HG02981 (cell line): ENCODE results near the gene P4HA3.

Experiments used
- ATAC-seq: cut with Tn5 transposase; IDR thresholded peaks from one replicate; pipeline ENCODE4 v1.9.1; 2021; ENCODE audit warnings: mild to moderate bottlenecking, moderate library complexity; ENCODE audit not compliant: unreplicated experiment

P4HA3 gene

GRCh38 chr11:74318241-74318932, 6.9 kb upstream of the P4HA3 start:
- ATAC-seq = no peak

GRCh38 chr11:74316772-74317505, 5.5 kb upstream of the P4HA3 start:
- ATAC-seq = no peak

DNA sequence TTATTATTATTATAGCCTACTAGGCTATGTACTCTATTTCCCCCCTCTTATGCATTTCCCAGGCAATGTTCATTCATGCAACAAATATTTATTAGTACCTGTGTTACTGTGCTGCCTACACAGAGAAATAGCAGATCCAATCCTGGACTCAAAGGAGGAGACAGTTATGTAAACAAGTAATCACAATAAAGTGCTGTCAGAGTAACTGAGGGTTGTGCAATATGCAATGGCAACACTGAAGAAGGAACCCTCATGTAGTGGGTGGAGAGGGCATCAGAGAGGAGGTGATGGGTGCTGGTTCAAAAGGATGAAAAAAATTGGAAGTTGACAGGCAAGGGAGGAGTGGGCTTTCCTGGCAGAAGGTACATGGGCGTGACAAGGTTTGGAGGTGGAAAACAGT, 886 bp upstream of the P4HA3 start:
- no peak for ATAC-seq

DNA sequence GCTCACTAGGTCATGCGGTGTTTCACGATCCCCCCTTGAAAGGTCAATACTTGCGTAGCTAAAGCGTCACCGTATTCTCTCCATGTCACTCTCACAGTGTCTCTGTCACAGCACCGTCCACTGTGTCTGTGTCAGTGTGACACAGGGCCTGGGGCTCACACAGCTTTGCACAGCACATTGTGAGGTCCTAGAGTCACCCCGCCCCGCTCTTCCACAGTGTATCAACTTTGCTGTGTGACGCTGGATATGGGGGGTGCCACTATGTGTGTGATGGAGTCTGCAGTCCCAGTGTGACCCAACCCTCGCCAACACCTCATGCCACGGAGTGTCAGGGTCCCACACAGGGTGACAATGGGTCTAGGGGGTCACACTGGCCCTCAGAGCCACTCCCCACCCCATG, 583 bp downstream of the P4HA3 start:
- no peak for ATAC-seq

- ATAC-seq = no peak
Measured at GRCh38 chr11:74307434-74307833, 4.0 kb downstream of the P4HA3 start.

GRCh38 chr11:74306435-74307175, 4.8 kb downstream of the P4HA3 start:
- no peak for ATAC-seq

- no peak for ATAC-seq
Measured at GRCh38 chr11:74299015-74299414, 12.4 kb downstream of the P4HA3 start.

DNA sequence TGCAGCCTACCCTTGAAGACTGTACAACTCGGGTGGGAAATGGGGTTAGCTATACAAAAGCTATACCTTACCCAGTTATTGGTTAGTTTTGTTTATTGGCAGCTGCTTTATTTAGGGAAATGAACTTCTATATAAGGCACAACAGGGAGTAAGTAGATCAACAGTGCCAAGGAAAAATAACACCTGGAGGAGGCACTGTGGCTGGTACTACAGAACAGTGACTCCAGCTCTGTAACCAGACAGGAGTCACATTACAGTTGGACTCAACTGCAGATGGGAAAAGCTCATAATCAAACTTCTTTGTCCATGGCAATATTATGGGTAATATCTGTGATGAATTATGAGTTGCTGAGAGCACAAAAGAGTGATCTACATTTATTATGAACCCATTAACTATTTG, 14.0 kb downstream of the P4HA3 start:
- ATAC-seq = no peak

GRCh38 chr11:74288911-74289310, 22.5 kb downstream of the P4HA3 start:
- no peak for ATAC-seq

- no peak for ATAC-seq
Measured at GRCh38 chr11:74288161-74288560, 23.3 kb downstream of the P4HA3 start.

DNA sequence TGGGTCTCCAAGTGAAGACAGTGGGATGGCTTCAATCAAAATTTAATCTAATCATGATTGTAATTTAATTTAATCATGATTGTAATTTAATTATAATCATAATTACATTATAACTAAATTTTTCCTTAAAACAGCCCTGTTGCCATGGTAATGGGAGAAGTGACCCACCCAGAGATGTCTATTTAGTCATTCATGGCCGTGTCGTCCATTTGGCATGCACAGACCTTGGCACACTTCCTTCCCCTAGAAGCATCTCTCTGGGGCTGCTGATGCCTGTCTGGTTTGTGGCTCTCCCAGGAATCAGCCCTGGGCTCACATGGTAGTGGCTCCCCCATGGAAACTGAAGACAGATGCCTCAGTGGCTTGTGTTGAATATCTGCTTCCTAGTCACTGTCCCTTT, 27.0 kb downstream of the P4HA3 start:
- no peak for ATAC-seq

- ATAC-seq = no peak
Measured at GRCh38 chr11:74283580-74284180, 27.8 kb downstream of the P4HA3 start.

- ATAC-seq = no peak
Measured at GRCh38 chr11:74282914-74283371, 28.5 kb downstream of the P4HA3 start.

DNA sequence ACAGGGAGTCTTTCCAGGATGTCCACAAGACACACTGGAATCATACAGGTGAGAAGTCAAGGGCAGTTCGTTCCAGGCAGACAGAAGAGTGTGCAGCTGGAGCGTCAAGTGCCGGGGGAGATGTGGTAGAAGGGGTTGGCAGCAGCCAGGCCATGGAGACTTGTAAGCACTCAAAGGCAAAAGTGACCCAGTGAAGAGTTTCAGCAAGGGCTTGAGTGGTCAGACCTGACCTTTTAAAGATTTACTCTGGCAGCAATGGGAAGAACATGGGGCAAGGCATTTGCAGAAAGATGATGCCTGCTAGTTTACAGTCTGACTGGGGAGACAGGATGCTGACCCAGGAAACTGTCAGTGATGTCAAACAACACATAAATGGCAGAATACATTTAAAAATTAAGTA, 29.0 kb downstream of the P4HA3 start:
- no peak for ATAC-seq

- no peak for ATAC-seq
Measured at GRCh38 chr11:74280494-74280893, 30.9 kb downstream of the P4HA3 start.

DNA sequence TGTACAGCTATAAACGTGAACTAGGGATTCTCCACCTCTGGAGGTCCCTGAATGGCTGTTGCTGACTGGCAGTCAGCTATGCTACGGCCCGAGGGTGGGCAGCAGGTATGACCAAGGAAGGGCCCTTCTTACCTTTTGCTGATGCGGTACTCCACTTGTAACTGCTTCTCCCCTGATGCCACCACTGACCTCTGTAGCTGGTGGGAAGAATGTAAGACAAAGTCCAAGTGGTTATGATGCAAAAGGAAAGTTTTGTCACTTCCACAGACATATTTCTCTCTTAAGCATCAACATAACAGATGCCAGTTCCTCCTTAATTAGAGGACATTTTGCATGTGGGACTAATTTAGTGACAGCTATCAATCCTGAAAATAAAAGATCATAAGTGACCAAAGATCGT, 32.2 kb downstream of the P4HA3 start:
- ATAC-seq = no peak

GRCh38 chr11:74278721-74279161, 32.7 kb downstream of the P4HA3 start:
- no peak for ATAC-seq

GRCh38 chr11:74278103-74278502, 33.3 kb downstream of the P4HA3 start:
- ATAC-seq = no peak

GRCh38 chr11:74276581-74276980, 34.9 kb downstream of the P4HA3 start:
- ATAC-seq = no peak

- no peak for ATAC-seq
Measured at GRCh38 chr11:74272276-74272675, 39.2 kb downstream of the P4HA3 start.

- ATAC-seq = no peak
Measured at GRCh38 chr11:74269161-74269811, 42.2 kb downstream of the P4HA3 start.
